Brain pericyte (primary cell): Measurements from ENCODE around the gene DIS3.
"Not testable (repeated sequence)": the region's sequence is repeated elsewhere in the genome, so short reads cannot be mapped to it uniquely, and the experiment has no call there.

Source experiments
- DNase-seq: peaks from one replicate; pipeline ENCODE4 v3.0.0-alpha.2; 2012; ENCODE audit warnings: low read depth, low spot score

Gene DIS3

GRCh38 chr13:72751220-72751619 lies 30.5 kb downstream of the DIS3 start:
- no peak for DNase-seq

- no peak for DNase-seq
Observed at GRCh38 chr13:72745260-72745659, 36.4 kb downstream of the DIS3 start.

- DNase-seq, result no peak
Observed at GRCh38 chr13:72740015-72740414, 41.7 kb downstream of the DIS3 start.

GRCh38 chr13:72737033-72737432 lies 44.7 kb downstream of the DIS3 start:
- no peak for DNase-seq

- DNase-seq, result no peak
Observed at GRCh38 chr13:72728290-72728605, 53.5 kb downstream of the DIS3 start.

GRCh38 chr13:72727417-72728289 lies 54.0 kb downstream of the DIS3 start, which contains the start of the genes BORA and MZT1:
BORA (plus strand) TSS chr13:72727923; CDS start chr13:72728941, 1,018 bp downstream.
MZT1 (minus strand) TSS chr13:72727629; CDS start chr13:72727602, 27 bp downstream.
- DNase-seq, result peak; percentile 98

GRCh38 chr13:72726726-72727416 lies 54.8 kb downstream of the DIS3 start:
- no peak for DNase-seq

GRCh38 chr13:72726185-72726584 lies 55.5 kb downstream of the DIS3 start:
- DNase-seq, result not testable (repeated sequence)

GRCh38 chr13:72716776-72717175 lies 64.9 kb downstream of the DIS3 start:
- no peak for DNase-seq
